Naive thymus-derived CD8-positive, alpha-beta T cell (primary cell): ENCODE measurements around the gene SMARCA4. TPM values are rescaled to one million over a fixed set of nuclear protein-coding genes. Genes with fewer than 3 reads are reported as not detected.

Experiments
- ATAC-seq, 2 donors: fragments of 150-1000 bp; cut with Tn5 transposase in 1 of 2; sonication (Bioruptor Pico), chemical (Tn5 transposase) in 1 of 2; 1 replicate in 1 of 2; 2 replicates in 1 of 2; pipeline ENCODE4 v1.10.0; 2021; ENCODE audit warnings: mild to moderate bottlenecking in 2 of 2, moderate library complexity in 2 of 2
- POLR2A ChIA-PET: fragments of 350-600 bp; sonication (Branson Sonifier 250); formaldehyde crosslinking; loops from one replicate; lab custom pipeline; 2021; ENCODE audit warnings: antibody characterized with exemption; lab: Charles Lee
- DNase-seq, 10 donors: peaks; one replicate each; pipeline versions ENCODE4 v3.0.0 to v3.0.0-alpha.2; 2020 to 2022
- H3K27ac Mint-ChIP-seq, 10 donors: one replicate each; pipeline ENCODE4 v1.8.0; 2020 to 2022; ENCODE audit warnings: mild to moderate bottlenecking in 10 of 10, mixed read lengths in 10 of 10, moderate library complexity in 4 of 10, inconsistent platforms in 1 of 10
- H3K27me3 Mint-ChIP-seq, 5 donors: one replicate each; pipeline ENCODE4 v1.8.0; 2021 to 2022; ENCODE audit warnings: mixed read lengths in 5 of 5
- H3K36me3 Mint-ChIP-seq, 3 donors: one replicate each; pipeline ENCODE4 v1.8.0; 2020 to 2022; ENCODE audit warnings: mixed read lengths in 3 of 3, mild to moderate bottlenecking in 2 of 3, inconsistent platforms in 1 of 3
- H3K4me1 Mint-ChIP-seq, 4 donors: one replicate each; pipeline ENCODE4 v1.8.0; 2021 to 2022; ENCODE audit warnings: mixed read lengths in 4 of 4
- H3K4me3 Mint-ChIP-seq, 10 donors: one replicate each; pipeline ENCODE4 v1.8.0; 2020 to 2022; ENCODE audit warnings: mild to moderate bottlenecking in 10 of 10, mixed read lengths in 10 of 10, moderate library complexity in 6 of 10, inconsistent platforms in 1 of 10
- H3K9me3 Mint-ChIP-seq, 9 donors: one replicate each; pipeline ENCODE4 v1.8.0; 2020 to 2022; ENCODE audit warnings: mixed read lengths in 9 of 9, mild to moderate bottlenecking in 3 of 9, inconsistent platforms in 1 of 9, moderate library complexity in 1 of 9
- polyA plus RNA-seq, 3 donors: library from polyadenylated mRNA; unstranded; fragments of 300-500 nt; fragmentation: Illumina TruSeq; gene quantifications; one replicate each; pipeline ENCODE4 v1.2.3, GENCODE V29; 2021
- total RNA-seq, 8 experiments: library from RNA in 2 of 8; stranded (reverse) in 2 of 8; gene quantifications; one replicate each; pipeline ENCODE4 v1.2.3 and lab custom pipeline; 2021 to 2026

The SMARCA4 gene
- total and polyA plus RNA-seq, 5 experiments from 2014 or later, result 6.0 to 108 (median 29.5) TPM

GRCh38 chr19:11007962-11008532 lies 47.2 kb downstream of the SMARCA4 start:
- Mint-ChIP-seq H3K9me3 (no peaks in the 10 kb centered on the region), H3K27me3 (no peaks in the 10 kb centered on the region), H3K4me3 (no peak overlapping the region), H3K4me1 (peaks cover 0 to 4% (median 0%) of the 10 kb centered on the region in 4 donors), H3K36me3 (peaks cover 0 to 94% (median 16%) of the 10 kb centered on the region in 3 donors), H3K27ac (peak overlapping the region in 2 of 10 donors; percentile 15 to 88)
- ATAC-seq, result no peak
- POLR2A ChIA-PET, result no interaction called here
- no peak for DNase-seq

- POLR2A ChIA-PET, result interaction anchor here (0.7 kb wide), 2 partner anchors 68 to 117 kb away, joined by 3 to 7 read pairs; no protein-coding TSS in a partner anchor
- peaks cover 0 to 93% (median 10%) of the 10 kb centered on the region in 3 donors for H3K36me3 Mint-ChIP-seq
- H3K27me3 Mint-ChIP-seq, result no peaks in the 10 kb centered on the region
- no peaks in the 10 kb centered on the region for H3K9me3 Mint-ChIP-seq
- H3K4me3 Mint-ChIP-seq, result no peak overlapping the region
- no peak overlapping the region for H3K27ac Mint-ChIP-seq
- H3K4me1 Mint-ChIP-seq, result peaks cover 0 to 3% (median 0%) of the 10 kb centered on the region in 4 donors
- ATAC-seq (no peak), DNase-seq (no peak)
These were observed 49.2 kb downstream of the SMARCA4 start for GRCh38 chr19:11010041-11010440.

- no peak overlapping the region for H3K27ac Mint-ChIP-seq
- POLR2A ChIA-PET, result no interaction called here
- peaks cover 0 to 3% (median 0%) of the 10 kb centered on the region in 4 donors for H3K4me1 Mint-ChIP-seq
- no peaks in the 10 kb centered on the region for H3K9me3 Mint-ChIP-seq
- H3K36me3 Mint-ChIP-seq, result peaks cover 0 to 96% (median 15%) of the 10 kb centered on the region in 3 donors
- DNase-seq (no peak), ATAC-seq (no peak)
- H3K4me3 Mint-ChIP-seq, result no peak overlapping the region
- no peaks in the 10 kb centered on the region for H3K27me3 Mint-ChIP-seq
These were observed 51.7 kb downstream of the SMARCA4 start for GRCh38 chr19:11012507-11012906.

- Mint-ChIP-seq H3K36me3 (peaks cover 0 to 96% (median 20%) of the 10 kb centered on the region in 3 donors), H3K4me3 (no peak overlapping the region), H3K27ac (peak overlapping the region in 2 of 10 donors; percentile 15 to 41), H3K27me3 (no peaks in the 10 kb centered on the region), H3K4me1 (peaks cover 0 to 3% (median 0%) of the 10 kb centered on the region in 4 donors), H3K9me3 (no peaks in the 10 kb centered on the region)
- ATAC-seq, result no peak
- POLR2A ChIA-PET, result no interaction called here
- DNase-seq, result peak in 1 of 10 donors; percentile 46
These were observed 52.9 kb downstream of the SMARCA4 start for GRCh38 chr19:11013771-11014170.

- DNase-seq (no peak), ATAC-seq (no peak)
- H3K4me1 Mint-ChIP-seq, result peaks cover 0 to 3% (median 0%) of the 10 kb centered on the region in 4 donors
- no peaks in the 10 kb centered on the region for H3K27me3 Mint-ChIP-seq
- POLR2A ChIA-PET, result no interaction called here
- H3K27ac Mint-ChIP-seq, result peak overlapping the region in 1 of 10 donors; percentile 32
- H3K9me3 Mint-ChIP-seq, result no peaks in the 10 kb centered on the region
- peaks cover 0 to 95% (median 16%) of the 10 kb centered on the region in 3 donors for H3K36me3 Mint-ChIP-seq
- no peak overlapping the region for H3K4me3 Mint-ChIP-seq
These were observed 53.6 kb downstream of the SMARCA4 start for GRCh38 chr19:11014403-11014911.

GRCh38 chr19:11016631-11017030 lies 55.8 kb downstream of the SMARCA4 start:
- H3K27me3 Mint-ChIP-seq, result no peaks in the 10 kb centered on the region
- H3K36me3 Mint-ChIP-seq, result peaks cover 0 to 95% (median 25%) of the 10 kb centered on the region in 3 donors
- POLR2A ChIA-PET, result no interaction called here
- DNase-seq, result no peak
- no peak overlapping the region for H3K27ac Mint-ChIP-seq
- no peak overlapping the region for H3K4me3 Mint-ChIP-seq
- H3K4me1 Mint-ChIP-seq, result peaks cover 0 to 5% (median 2%) of the 10 kb centered on the region in 4 donors
- no peaks in the 10 kb centered on the region for H3K9me3 Mint-ChIP-seq
- no peak for ATAC-seq

GRCh38 chr19:11017275-11018035 lies 56.6 kb downstream of the SMARCA4 start:
- Mint-ChIP-seq H3K4me3 (no peak overlapping the region), H3K4me1 (peaks cover 0 to 8% (median 2%) of the 10 kb centered on the region in 4 donors), H3K36me3 (peaks cover 0 to 94% (median 22%) of the 10 kb centered on the region in 3 donors), H3K9me3 (no peaks in the 10 kb centered on the region), H3K27me3 (no peaks in the 10 kb centered on the region), H3K27ac (no peak overlapping the region)
- DNase-seq (no peak), ATAC-seq (no peak)
- POLR2A ChIA-PET, result no interaction called here

GRCh38 chr19:11018179-11018578 lies 57.3 kb downstream of the SMARCA4 start:
- Mint-ChIP-seq H3K36me3 (peaks cover 0 to 92% (median 22%) of the 10 kb centered on the region in 3 donors), H3K27ac (peak overlapping the region in 3 of 10 donors; percentile 52 to 86 (median 72)), H3K4me3 (peak overlapping the region in 1 of 10 donors; percentile 34), H3K4me1 (peaks cover 0 to 14% (median 2%) of the 10 kb centered on the region in 4 donors), H3K9me3 (no peaks in the 10 kb centered on the region), H3K27me3 (no peaks in the 10 kb centered on the region)
- no peak for ATAC-seq
- POLR2A ChIA-PET, result no interaction called here
- DNase-seq, result no peak

GRCh38 chr19:11018763-11019162 lies 57.9 kb downstream of the SMARCA4 start:
- peaks cover 0 to 19% (median 4%) of the 10 kb centered on the region in 4 donors for H3K4me1 Mint-ChIP-seq
- H3K36me3 Mint-ChIP-seq, result peaks cover 0 to 92% (median 22%) of the 10 kb centered on the region in 3 donors
- DNase-seq, result no peak
- ATAC-seq, result no peak
- H3K27ac Mint-ChIP-seq, result peak overlapping the region in 1 of 10 donors; percentile 29
- no peak overlapping the region for H3K4me3 Mint-ChIP-seq
- no peaks in the 10 kb centered on the region for H3K27me3 Mint-ChIP-seq
- no peaks in the 10 kb centered on the region for H3K9me3 Mint-ChIP-seq
- POLR2A ChIA-PET, result no interaction called here

- H3K4me1 Mint-ChIP-seq, result peaks cover 0 to 19% (median 5%) of the 10 kb centered on the region in 4 donors
- no peak overlapping the region for H3K27ac Mint-ChIP-seq
- no peaks in the 10 kb centered on the region for H3K27me3 Mint-ChIP-seq
- DNase-seq (no peak), ATAC-seq (no peak)
- no peak overlapping the region for H3K4me3 Mint-ChIP-seq
- POLR2A ChIA-PET, result no interaction called here
- no peaks in the 10 kb centered on the region for H3K9me3 Mint-ChIP-seq
- H3K36me3 Mint-ChIP-seq, result peaks cover 0 to 87% (median 22%) of the 10 kb centered on the region in 3 donors
These were observed 58.4 kb downstream of the SMARCA4 start for GRCh38 chr19:11019262-11019661.

- H3K27ac Mint-ChIP-seq, result no peak overlapping the region
- no peaks in the 10 kb centered on the region for H3K9me3 Mint-ChIP-seq
- POLR2A ChIA-PET, result interaction anchor here (0.6 kb wide), 1 partner anchor 454 kb away, joined by 3 read pairs; the partner anchor contains the start of gene KRI1
- no peak for DNase-seq
- H3K27me3 Mint-ChIP-seq, result no peaks in the 10 kb centered on the region
- no peak for ATAC-seq
- peaks cover 0 to 83% (median 22%) of the 10 kb centered on the region in 3 donors for H3K36me3 Mint-ChIP-seq
- H3K4me3 Mint-ChIP-seq, result no peak overlapping the region
- H3K4me1 Mint-ChIP-seq, result peaks cover 0 to 19% (median 5%) of the 10 kb centered on the region in 4 donors
These were observed 59.0 kb downstream of the SMARCA4 start for GRCh38 chr19:11019824-11020223.

GRCh38 chr19:11020423-11020822 lies 59.6 kb downstream of the SMARCA4 start:
- ATAC-seq (no peak), DNase-seq (no peak)
- Mint-ChIP-seq H3K4me3 (no peak overlapping the region), H3K36me3 (peaks cover 0 to 82% (median 20%) of the 10 kb centered on the region in 3 donors), H3K27me3 (no peaks in the 10 kb centered on the region), H3K4me1 (peaks cover 0 to 19% (median 5%) of the 10 kb centered on the region in 4 donors), H3K9me3 (no peaks in the 10 kb centered on the region), H3K27ac (no peak overlapping the region)
- POLR2A ChIA-PET, result interaction anchor here (0.6 kb wide), 1 partner anchor 454 kb away, joined by 3 read pairs; the partner anchor contains the start of gene KRI1
